GM12872 (cell line): ENCODE results near the gene KBTBD8.

ENCODE experiments used
- TF ChIP-seq, protein P1 (sequence below): IDR thresholded peaks from 3 replicates; pipeline ENCODE4 v1.5.1; 2011; ENCODE audit warnings: low read depth, mild to moderate bottlenecking, low read length, moderate library complexity; ENCODE audit not compliant: insufficient read depth

The KBTBD8 gene

DNA sequence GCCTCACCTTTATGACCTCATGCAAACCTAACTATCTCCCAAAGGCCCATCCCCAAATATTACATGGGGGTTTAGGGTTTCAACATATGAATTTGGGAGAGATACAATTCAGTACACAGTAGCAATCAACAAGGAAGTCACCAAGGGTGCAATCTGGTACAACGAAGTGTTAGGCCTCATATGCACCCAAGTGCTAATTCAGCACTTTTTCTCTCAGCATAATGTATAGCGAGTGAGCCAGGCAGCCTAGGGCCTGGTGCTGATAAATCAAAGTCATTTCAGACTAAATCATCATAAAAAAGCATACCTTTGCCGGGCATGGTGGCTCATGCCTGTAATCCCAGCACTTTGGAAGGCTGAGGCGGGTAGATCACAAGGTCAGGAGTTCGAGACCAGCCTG lies 11.7 kb upstream of the KBTBD8 start:
- TF ChIP-seq, protein P1, sequence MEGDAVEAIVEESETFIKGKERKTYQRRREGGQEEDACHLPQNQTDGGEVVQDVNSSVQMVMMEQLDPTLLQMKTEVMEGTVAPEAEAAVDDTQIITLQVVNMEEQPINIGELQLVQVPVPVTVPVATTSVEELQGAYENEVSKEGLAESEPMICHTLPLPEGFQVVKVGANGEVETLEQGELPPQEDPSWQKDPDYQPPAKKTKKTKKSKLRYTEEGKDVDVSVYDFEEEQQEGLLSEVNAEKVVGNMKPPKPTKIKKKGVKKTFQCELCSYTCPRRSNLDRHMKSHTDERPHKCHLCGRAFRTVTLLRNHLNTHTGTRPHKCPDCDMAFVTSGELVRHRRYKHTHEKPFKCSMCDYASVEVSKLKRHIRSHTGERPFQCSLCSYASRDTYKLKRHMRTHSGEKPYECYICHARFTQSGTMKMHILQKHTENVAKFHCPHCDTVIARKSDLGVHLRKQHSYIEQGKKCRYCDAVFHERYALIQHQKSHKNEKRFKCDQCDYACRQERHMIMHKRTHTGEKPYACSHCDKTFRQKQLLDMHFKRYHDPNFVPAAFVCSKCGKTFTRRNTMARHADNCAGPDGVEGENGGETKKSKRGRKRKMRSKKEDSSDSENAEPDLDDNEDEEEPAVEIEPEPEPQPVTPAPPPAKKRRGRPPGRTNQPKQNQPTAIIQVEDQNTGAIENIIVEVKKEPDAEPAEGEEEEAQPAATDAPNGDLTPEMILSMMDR, result no peak

DNA sequence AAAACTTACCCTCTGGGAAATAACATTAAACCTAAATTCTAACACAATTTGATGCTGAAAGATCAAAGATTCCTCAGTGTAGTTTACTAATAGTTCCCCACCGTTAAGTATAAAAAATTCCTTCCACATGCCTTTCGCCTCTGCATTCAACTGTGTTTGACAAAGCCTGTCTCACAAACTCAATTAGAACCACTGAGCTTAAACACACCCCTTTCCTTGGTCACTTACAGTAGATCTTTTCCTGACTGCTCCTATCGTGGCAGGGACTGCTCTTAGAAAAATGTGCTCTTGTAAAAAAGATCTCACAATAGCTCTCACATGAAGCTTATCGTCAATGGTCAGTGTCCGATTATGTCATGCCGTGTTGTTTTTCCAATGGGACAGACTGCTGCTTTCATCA lies 8.9 kb upstream of the KBTBD8 start:
- TF ChIP-seq, protein P1, result no peak

DNA sequence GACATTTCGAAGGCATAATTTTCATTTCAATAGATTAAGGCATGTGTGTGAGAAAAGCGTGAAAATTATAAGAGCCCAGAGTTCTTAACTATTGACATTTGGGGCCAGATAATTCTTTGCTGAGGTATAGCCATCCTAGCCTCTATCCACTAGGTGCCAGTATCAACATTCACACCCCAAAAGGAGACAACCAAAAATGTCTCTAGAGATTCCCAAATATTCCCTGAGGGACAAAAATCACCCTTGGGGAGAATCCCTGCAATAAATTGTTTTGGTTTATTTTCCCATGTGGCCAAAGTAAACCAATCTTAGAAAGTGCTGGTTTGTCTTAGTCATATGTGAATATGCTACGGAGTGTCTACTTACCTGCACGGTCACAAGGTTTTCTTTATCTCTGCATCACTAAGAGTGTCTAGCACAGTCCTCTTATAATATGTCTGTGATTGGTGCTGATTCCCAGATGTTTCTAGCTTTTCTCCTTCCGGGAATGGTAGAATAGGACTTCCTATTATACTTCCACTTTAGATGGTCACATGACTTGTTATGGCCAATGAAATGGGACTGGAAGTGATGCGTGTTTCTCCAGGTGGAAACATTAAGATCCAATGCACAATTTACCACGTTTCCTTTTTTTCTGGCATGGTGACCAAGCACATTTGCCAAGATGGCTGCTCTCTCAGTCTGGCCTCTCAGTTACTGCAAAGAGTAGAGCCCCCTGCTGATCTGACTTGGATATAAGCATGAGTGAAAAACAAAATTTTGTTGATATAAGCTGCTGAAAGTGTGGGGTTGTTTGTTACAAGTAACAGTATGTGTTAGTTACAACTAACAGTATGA lies 8.0 kb upstream of the KBTBD8 start:
- TF ChIP-seq, protein P1, result peak; percentile 74

DNA sequence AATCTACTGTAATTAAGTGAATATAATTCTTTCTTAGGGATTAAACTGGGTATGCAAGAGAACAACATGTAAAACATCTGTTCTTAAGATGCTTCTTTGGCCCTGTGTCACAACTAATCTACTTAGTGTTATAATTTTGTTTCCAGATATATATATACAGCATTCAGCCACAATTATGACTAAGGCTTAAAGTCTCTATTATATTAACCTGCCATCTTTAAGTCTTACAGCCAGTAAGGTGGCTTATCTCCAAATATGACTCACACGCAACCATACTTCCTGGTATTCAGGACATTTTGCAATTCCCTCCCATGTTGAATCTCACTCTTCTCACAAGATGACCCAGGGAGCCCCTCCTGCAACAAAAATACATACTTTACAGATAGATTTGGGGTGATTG lies 6.6 kb upstream of the KBTBD8 start:
- TF ChIP-seq, protein P1, result no peak

DNA sequence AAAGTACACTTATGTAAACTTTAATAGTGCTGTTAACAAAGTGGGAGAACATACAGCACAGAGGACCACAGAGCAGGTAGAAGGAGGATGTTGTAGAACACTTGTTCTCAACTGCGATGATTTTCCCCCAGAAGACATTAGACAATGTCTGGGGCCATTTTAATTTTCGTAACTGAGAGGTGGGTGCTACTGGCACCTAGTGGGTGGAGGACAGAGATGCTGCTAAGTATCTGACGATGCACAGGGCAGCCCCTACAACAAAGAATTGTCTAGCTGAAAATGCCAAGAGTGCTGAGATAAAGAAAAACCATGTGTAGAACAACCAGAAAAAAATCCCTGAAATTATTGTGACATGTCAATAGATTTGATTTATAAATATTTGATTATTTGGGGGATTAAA lies 5.0 kb upstream of the KBTBD8 start:
- TF ChIP-seq, protein P1, result no peak

DNA sequence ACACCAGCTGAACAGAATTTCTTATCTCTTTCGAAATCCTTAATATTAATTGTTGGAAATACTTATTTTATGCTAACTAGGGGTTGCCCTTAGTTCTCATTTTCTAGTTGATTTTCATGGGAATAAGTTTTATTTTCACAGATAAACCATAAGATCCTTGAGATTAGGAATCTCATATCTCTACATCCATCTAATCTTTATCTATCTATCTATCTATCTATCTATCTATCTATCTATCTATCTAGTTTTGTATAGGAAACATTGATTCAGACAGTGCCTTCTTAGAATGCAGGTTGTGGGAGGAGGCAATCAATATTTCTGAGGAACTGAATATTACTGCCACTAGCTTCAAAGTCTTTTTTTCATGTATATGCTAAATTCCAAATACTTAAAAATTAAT lies 3.5 kb upstream of the KBTBD8 start:
- TF ChIP-seq, protein P1, result no peak

DNA sequence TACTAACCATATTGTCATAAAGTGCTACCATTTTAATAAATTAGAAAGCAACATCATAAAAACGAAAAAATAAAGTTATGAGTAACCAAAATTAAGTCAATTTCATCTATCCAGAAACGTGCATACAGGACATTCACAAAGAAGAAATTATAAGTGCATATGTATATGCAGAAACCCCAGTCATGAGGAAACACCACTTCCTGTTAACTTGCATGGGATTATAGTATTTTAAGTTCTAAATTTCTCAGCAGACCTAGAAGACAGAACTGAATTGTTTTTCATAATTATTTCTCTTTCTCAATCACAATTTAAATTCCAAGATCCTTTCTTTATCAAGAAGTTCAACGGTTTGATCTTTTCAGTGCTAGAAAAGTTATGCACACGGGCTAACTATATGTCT lies 1.4 kb upstream of the KBTBD8 start:
- TF ChIP-seq, protein P1, result no peak
